ENCODE data around the gene SMPDL3B. TPM values are rescaled to one million over a fixed set of nuclear protein-coding genes. Genes with fewer than 3 reads are reported as not detected.

The SMPDL3B gene
- total and polyA plus RNA-seq, 2 of the 13 experiments (the other 11 are each of a cell fraction or from before 2014, with no cell fraction given) = 0.29 to 1.3 TPM

- no peak for TF ChIP-seq MAFG (CRISPR knock-in tag; IDR thresholded peaks at IDR 0.05)
- TF ChIP-seq DMAP1 (CRISPR knock-in tag; IDR thresholded peaks at IDR 0.05) = no peak; the same call in 1 of the 2 replicates
- TF ChIP-seq MTF2 (CRISPR knock-in tag; IDR thresholded peaks at IDR 0.05; ENCODE audit: borderline replicate concordance) = peak; percentile 59; the same call in 1 of the 2 replicates
- TF ChIP-seq ZNF724P (CRISPR knock-in tag; IDR thresholded peaks at IDR 0.05; ENCODE audit: borderline replicate concordance) = no peak
- no peak for TF ChIP-seq ESRRA (CRISPR knock-in tag; IDR thresholded peaks at IDR 0.05; ENCODE audit: low read depth)
- no peak for TF ChIP-seq ZNF33B (CRISPR knock-in tag; IDR thresholded peaks at IDR 0.05)
- 0 out of 2 replicates have a peak, but pooled peaks have one; percentile 23 for TF ChIP-seq ZNF564 (CRISPR knock-in tag; IDR thresholded peaks at IDR 0.05)
- no peak for TF ChIP-seq ZIK1 (CRISPR knock-in tag; IDR thresholded peaks at IDR 0.05; ENCODE audit: borderline replicate concordance, low read depth)
- no peak for TF ChIP-seq ARHGAP35 (CRISPR knock-in tag; IDR thresholded peaks at IDR 0.05; ENCODE audit: borderline replicate concordance)
- TF ChIP-seq ZNF160 (CRISPR knock-in tag; IDR thresholded peaks at IDR 0.05) = no peak
- TF ChIP-seq GATA4 (IDR thresholded peaks at IDR 0.05; ENCODE audit: borderline replicate concordance, low read depth) = no peak
- no peak for TF ChIP-seq ELF1 (CRISPR knock-in tag; IDR thresholded peaks at IDR 0.05)
- peak; percentile 49; the same call in 1 of the 2 replicates for TF ChIP-seq HOXA3 (CRISPR knock-in tag; IDR thresholded peaks at IDR 0.05)
- no peak for TF ChIP-seq ZNF530 (CRISPR knock-in tag; IDR thresholded peaks at IDR 0.05; ENCODE audit: low read depth)
- TF ChIP-seq MEIS2 (CRISPR knock-in tag; IDR thresholded peaks at IDR 0.05) = no peak
- no peak for TF ChIP-seq KDM1A (CRISPR knock-in tag; IDR thresholded peaks at IDR 0.05)
- TF ChIP-seq RXRA (CRISPR knock-in tag; IDR thresholded peaks at IDR 0.05) = 0 out of 2 replicates have a peak, but pooled peaks have one; percentile 0
- no peak for TF ChIP-seq KLF11 (CRISPR knock-in tag; IDR thresholded peaks at IDR 0.05)
- TF ChIP-seq POLR2G (IDR thresholded peaks at IDR 0.05; ENCODE audit: low read depth, low read length) = peak; percentile 69
- TF ChIP-seq MIXL1 (CRISPR knock-in tag; IDR thresholded peaks at IDR 0.05) = no peak
- TF ChIP-seq SIN3B (IDR thresholded peaks at IDR 0.05; ENCODE audit: low read length) = no peak
- TF ChIP-seq ZNF775 (CRISPR knock-in tag; IDR thresholded peaks at IDR 0.05; ENCODE audit: borderline replicate concordance) = no peak
- TF ChIP-seq HIC2 (CRISPR knock-in tag; IDR thresholded peaks at IDR 0.05; ENCODE audit: low read depth) = peak; percentile 50; the same call in 1 of the 2 replicates
- no peak for TF ChIP-seq CEBPZ (IDR thresholded peaks at IDR 0.05; ENCODE audit: low read length)
- TF ChIP-seq ZNF44 (CRISPR knock-in tag; IDR thresholded peaks at IDR 0.05) = no peak
- no peak for TF ChIP-seq ZNF446 (CRISPR knock-in tag; IDR thresholded peaks at IDR 0.05)
- TF ChIP-seq SRSF4 (IDR thresholded peaks at IDR 0.05; ENCODE audit: low read depth, low read length, poor library complexity, severe bottlenecking) = no peak
Measured at GRCh38 chr1:27959792-27960603, 25.2 kb downstream of the SMPDL3B start, which contains the start of gene XKR8 (continued).
